GM23338 (cell line): ENCODE measurements around the gene RCOR3. TPM values are rescaled to one million over a fixed set of nuclear protein-coding genes. Genes with fewer than 3 reads are reported as not detected.

ENCODE experiments used
- ATAC-seq: fragments of 200-7000 bp; cut with Tn5 transposase; 3 replicates; pipeline ENCODE4 v1.9.1; 2020
- DNase-seq: peaks from one replicate; pipeline ENCODE4 v3.0.0-alpha.2; 2015; ENCODE audit warnings: low spot score
- H2AFZ ChIP-seq: fragments of 200-600 bp; sonication (generic); 2 replicates; pipeline ENCODE4 v1.8.0; 2016; ENCODE audit warnings: antibody characterized with exemption, mild to moderate bottlenecking, moderate library complexity
- H3F3A ChIP-seq: fragments of 200-600 bp; sonication (generic); replicated peaks from 2 replicates; pipeline ENCODE4 v1.8.0; 2017; ENCODE audit warnings: antibody characterized with exemption, mixed run types, low read depth
- H3K27ac ChIP-seq: fragments of 200-600 bp; sonication (generic); 2 replicates; pipeline ENCODE4 v1.6.1; 2016; ENCODE audit warnings: low read depth
- H3K27me3 ChIP-seq: fragments of 200-600 bp; sonication (generic); 2 replicates; pipeline ENCODE4 v1.8.0; 2016; ENCODE audit warnings: mild to moderate bottlenecking, mixed run types, moderate library complexity; ENCODE audit not compliant: insufficient read depth
- H3K36me3 ChIP-seq: fragments of 200-600 bp; sonication (generic); 2 replicates; pipeline ENCODE4 v1.8.0; 2016; ENCODE audit warnings: mild to moderate bottlenecking; ENCODE audit not compliant: insufficient read depth
- H3K4me1 ChIP-seq: fragments of 200-600 bp; sonication (generic); 2 replicates; pipeline ENCODE4 v1.8.0; 2016; ENCODE audit warnings: mild to moderate bottlenecking, moderate library complexity; ENCODE audit not compliant: insufficient read depth
- H3K4me2 ChIP-seq: fragments of 200-600 bp; sonication (generic); 2 replicates; pipeline ENCODE4 v1.7.1; 2017; ENCODE audit warnings: mixed run types
- H3K4me3 ChIP-seq: fragments of 200-600 bp; sonication (generic); 2 replicates; pipeline ENCODE4 v1.6.1; 2016; ENCODE audit warnings: mixed run types
- H3K79me2 ChIP-seq: fragments of 200-600 bp; sonication (generic); replicated peaks from 2 replicates; pipeline ENCODE4 v1.8.0; 2017; ENCODE audit warnings: mild to moderate bottlenecking; ENCODE audit not compliant: insufficient read depth
- H3K9me2 ChIP-seq: fragments of 200-600 bp; sonication (generic); 2 replicates; pipeline ENCODE4 v1.8.0; 2017; ENCODE audit not compliant: insufficient read depth
- H4K20me1 ChIP-seq: fragments of 200-600 bp; sonication (generic); replicated peaks from 2 replicates; pipeline ENCODE4 v1.8.0; 2017; ENCODE audit warnings: mild to moderate bottlenecking; ENCODE audit not compliant: insufficient read depth
- H3K27ac Mint-ChIP-seq: 2 replicates; pipeline ENCODE4 v1.8.0; 2020; ENCODE audit warnings: inconsistent platforms, mild to moderate bottlenecking, moderate library complexity, mixed read lengths
- H3K27me3 Mint-ChIP-seq: 3 replicates; pipeline ENCODE4 v1.8.0; 2022; ENCODE audit warnings: low read depth, mild to moderate bottlenecking, moderate library complexity, mixed read lengths, inconsistent platforms; ENCODE audit not compliant: insufficient read depth, poor library complexity
- H3K36me3 Mint-ChIP-seq: 3 replicates; pipeline ENCODE4 v1.8.0; 2021; ENCODE audit warnings: low read depth, mild to moderate bottlenecking, inconsistent platforms, moderate library complexity, mixed read lengths
- H3K4me1 Mint-ChIP-seq: 3 replicates; pipeline ENCODE4 v1.8.0; 2020; ENCODE audit warnings: mild to moderate bottlenecking, inconsistent platforms, mixed read lengths
- H3K4me3 Mint-ChIP-seq: 3 replicates; pipeline ENCODE4 v1.8.0; 2021; ENCODE audit warnings: moderate library complexity, mild to moderate bottlenecking, inconsistent platforms, mixed read lengths
- H3K9me3 Mint-ChIP-seq: 3 replicates; pipeline ENCODE4 v1.8.0; 2020; ENCODE audit warnings: moderate library complexity, mild to moderate bottlenecking, inconsistent platforms, mixed read lengths
- CREB1 ChIP-seq: fragments of 250-450 bp; sonication (Bioruptor Pico); IDR thresholded peaks from 2 replicates; pipeline ENCODE4 v1.5.0; 2020; ENCODE audit warnings: low read depth, mild to moderate bottlenecking, moderate library complexity
- EZH2 ChIP-seq: fragments of 200-600 bp; sonication (generic); IDR thresholded peaks from one replicate; pipeline ENCODE4 v1.8.0; 2017; ENCODE audit warnings: antibody characterized with exemption, mild to moderate bottlenecking, low read depth; ENCODE audit not compliant: unreplicated experiment
- REST ChIP-seq: IDR thresholded peaks from one replicate; pipeline ENCODE4 v1.6.1; 2018; ENCODE audit warnings: antibody characterized with exemption; ENCODE audit not compliant: unreplicated experiment
- polyA plus RNA-seq: library from polyadenylated mRNA; unstranded; fragments of >200 nt; fragmentation: Nextera tagmentation; extraction: Ambion mirVana; gene quantifications from 2 replicates; pipeline ENCODE4 v1.2.1, GENCODE V29; 2016
- total RNA-seq: library from RNA; depleted of rRNA; stranded (reverse); fragments of >200 nt; shearing (Covaris generic); gene quantifications from 2 replicates; pipeline ENCODE4 v1.2.3, GENCODE V29; 2014
- TF ChIP-seq, protein P1 (sequence below): fragments of 250-450 bp; sonication (Bioruptor Pico); IDR thresholded peaks from 2 replicates; pipeline ENCODE4 v1.5.0; 2020; ENCODE audit warnings: mild to moderate bottlenecking, moderate library complexity

The RCOR3 gene
- total and polyA plus RNA-seq, 2 experiments from 2014 or later, result 19.4 to 26.2 TPM

GRCh38 chr1:211330282-211330936 lies 71.2 kb downstream of the RCOR3 start:
- TF ChIP-seq REST (no peak), CREB1 (CRISPR knock-in tag) (no peak), EZH2 (no peak)
- TF ChIP-seq, protein P1, sequence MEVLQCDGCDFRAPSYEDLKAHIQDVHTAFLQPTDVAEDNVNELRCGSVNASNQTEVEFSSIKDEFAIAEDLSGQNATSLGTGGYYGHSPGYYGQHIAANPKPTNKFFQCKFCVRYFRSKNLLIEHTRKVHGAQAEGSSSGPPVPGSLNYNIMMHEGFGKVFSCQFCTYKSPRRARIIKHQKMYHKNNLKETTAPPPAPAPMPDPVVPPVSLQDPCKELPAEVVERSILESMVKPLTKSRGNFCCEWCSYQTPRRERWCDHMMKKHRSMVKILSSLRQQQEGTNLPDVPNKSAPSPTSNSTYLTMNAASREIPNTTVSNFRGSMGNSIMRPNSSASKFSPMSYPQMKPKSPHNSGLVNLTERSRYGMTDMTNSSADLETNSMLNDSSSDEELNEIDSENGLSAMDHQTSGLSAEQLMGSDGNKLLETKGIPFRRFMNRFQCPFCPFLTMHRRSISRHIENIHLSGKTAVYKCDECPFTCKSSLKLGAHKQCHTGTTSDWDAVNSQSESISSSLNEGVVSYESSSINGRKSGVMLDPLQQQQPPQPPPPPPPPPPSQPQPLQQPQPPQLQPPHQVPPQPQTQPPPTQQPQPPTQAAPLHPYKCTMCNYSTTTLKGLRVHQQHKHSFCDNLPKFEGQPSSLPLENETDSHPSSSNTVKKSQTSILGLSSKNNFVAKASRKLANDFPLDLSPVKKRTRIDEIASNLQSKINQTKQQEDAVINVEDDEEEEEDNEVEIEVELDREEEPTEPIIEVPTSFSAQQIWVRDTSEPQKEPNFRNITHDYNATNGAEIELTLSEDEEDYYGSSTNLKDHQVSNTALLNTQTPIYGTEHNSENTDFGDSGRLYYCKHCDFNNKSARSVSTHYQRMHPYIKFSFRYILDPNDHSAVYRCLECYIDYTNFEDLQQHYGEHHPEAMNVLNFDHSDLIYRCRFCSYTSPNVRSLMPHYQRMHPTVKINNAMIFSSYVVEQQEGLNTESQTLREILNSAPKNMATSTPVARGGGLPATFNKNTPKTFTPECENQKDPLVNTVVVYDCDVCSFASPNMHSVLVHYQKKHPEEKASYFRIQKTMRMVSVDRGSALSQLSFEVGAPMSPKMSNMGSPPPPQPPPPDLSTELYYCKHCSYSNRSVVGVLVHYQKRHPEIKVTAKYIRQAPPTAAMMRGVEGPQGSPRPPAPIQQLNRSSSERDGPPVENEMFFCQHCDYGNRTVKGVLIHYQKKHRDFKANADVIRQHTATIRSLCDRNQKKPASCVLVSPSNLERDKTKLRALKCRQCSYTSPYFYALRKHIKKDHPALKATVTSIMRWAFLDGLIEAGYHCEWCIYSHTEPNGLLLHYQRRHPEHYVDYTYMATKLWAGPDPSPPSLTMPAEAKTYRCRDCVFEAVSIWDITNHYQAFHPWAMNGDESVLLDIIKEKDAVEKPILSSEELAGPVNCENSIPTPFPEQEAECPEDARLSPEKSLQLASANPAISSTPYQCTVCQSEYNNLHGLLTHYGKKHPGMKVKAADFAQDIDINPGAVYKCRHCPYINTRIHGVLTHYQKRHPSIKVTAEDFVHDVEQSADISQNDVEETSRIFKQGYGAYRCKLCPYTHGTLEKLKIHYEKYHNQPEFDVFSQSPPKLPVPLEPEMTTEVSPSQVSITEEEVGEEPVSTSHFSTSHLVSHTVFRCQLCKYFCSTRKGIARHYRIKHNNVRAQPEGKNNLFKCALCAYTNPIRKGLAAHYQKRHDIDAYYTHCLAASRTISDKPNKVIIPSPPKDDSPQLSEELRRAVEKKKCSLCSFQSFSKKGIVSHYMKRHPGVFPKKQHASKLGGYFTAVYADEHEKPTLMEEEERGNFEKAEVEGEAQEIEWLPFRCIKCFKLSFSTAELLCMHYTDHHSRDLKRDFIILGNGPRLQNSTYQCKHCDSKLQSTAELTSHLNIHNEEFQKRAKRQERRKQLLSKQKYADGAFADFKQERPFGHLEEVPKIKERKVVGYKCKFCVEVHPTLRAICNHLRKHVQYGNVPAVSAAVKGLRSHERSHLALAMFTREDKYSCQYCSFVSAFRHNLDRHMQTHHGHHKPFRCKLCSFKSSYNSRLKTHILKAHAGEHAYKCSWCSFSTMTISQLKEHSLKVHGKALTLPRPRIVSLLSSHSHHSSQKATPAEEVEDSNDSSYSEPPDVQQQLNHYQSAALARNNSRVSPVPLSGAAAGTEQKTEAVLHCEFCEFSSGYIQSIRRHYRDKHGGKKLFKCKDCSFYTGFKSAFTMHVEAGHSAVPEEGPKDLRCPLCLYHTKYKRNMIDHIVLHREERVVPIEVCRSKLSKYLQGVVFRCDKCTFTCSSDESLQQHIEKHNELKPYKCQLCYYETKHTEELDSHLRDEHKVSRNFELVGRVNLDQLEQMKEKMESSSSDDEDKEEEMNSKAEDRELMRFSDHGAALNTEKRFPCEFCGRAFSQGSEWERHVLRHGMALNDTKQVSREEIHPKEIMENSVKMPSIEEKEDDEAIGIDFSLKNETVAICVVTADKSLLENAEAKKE (CRISPR knock-in tag), result no peak
- Histone ChIP-seq H3K9me2 (no peaks in the 10 kb centered on the region), H3K36me3 (no peaks in the 10 kb centered on the region), H3F3A (no peaks in the 10 kb centered on the region), H3K27me3 (peaks cover 20% of the 10 kb centered on the region), H3K4me1 (peaks cover 38% of the 10 kb centered on the region), H4K20me1 (no peaks in the 10 kb centered on the region; the same call in 1 of the 2 replicates), H3K27ac (no peak overlapping the region), H2AFZ (no peak overlapping the region), H3K79me2 (peaks cover 61% of the 10 kb centered on the region), H3K4me3 (no peak overlapping the region), H3K4me2 (no peak overlapping the region)
- no peaks in the 10 kb centered on the region for H3K9me3 Mint-ChIP-seq
- H3K36me3 Mint-ChIP-seq, result peaks cover 9% of the 10 kb centered on the region
- H3K27ac Mint-ChIP-seq, result no peak overlapping the region
- H3K4me1 Mint-ChIP-seq, result peaks cover 56% of the 10 kb centered on the region
- ATAC-seq (no peak), DNase-seq (no peak)
- H3K27me3 Mint-ChIP-seq, result peaks cover 17% of the 10 kb centered on the region
- H3K4me3 Mint-ChIP-seq, result no peak overlapping the region; the same call in 2 of the 3 replicates
